ENCODE data around the gene SLC49A3. TPM values are rescaled to one million over a fixed set of nuclear protein-coding genes. Genes with fewer than 3 reads are reported as not detected.

The SLC49A3 gene
- total and polyA plus RNA-seq, 2 of the 13 experiments (the other 11 are each of a cell fraction or from before 2014, with no cell fraction given): 0.07 to 0.17 TPM

DNA sequence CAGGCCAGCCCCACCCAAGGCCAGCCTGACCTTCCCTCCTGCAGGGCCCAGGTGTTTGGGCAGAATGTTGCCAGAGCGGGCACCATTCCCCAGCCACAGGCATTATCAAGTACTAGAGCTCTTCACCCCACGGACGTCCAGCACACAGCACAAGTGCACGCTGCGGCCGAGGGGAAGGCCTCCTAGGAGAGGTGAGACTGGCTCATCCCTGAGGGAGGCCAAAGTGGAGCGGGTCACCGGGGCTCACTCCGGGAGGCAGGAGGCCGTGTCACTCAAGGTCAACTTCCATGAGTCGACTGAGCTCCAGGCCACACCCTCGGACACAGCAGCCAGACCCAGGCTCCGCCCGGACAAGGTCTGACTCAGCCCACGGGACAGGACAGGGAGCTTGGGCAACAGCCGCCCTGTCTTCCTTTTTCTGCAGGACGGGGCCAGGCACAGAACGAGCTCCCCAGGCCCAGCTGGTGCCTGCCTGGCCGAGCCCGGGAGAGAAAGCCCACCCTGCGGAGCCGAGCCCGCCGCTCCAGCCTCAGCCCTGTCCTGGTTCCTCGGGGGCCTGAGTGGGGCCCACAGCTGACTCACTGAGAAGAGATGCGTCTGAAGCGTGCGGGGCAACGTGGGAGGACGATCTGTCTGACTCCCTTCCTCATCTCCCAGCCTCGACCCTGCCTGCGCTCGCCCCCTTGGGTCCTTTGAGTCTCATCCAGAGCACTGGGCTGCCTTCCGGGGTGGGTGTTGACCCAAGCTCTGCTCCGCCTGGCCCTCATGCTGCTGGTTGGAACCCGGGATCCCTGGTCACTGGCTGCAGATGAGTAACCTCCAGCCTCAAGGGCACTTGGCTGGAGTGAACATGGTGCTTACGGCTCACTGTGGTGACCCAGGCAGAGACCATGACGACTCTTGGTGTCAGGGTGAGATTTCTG lies 1.6 kb downstream of the SLC49A3 start (continued):
- TF ChIP-seq SOX6 (IDR thresholded peaks at IDR 0.05) (no peak), SOX6 (CRISPR knock-in tag; IDR thresholded peaks at IDR 0.05) (peak; percentile 58; the same call in 1 of the 2 replicates), ESRRA (CRISPR knock-in tag; IDR thresholded peaks at IDR 0.05; ENCODE audit: low read depth) (peak; percentile 79), POLR2AphosphoS5 (IDR thresholded peaks at IDR 0.05; ENCODE audit: low read depth, low read length) (peak; percentile 50; the same call in 1 of the 2 replicates), BRCA1 (CRISPR knock-in tag; IDR thresholded peaks at IDR 0.05) (0 out of 2 replicates have a peak, but pooled peaks have one; percentile 39), YEATS4 (CRISPR knock-in tag; IDR thresholded peaks at IDR 0.05; ENCODE audit: borderline replicate concordance) (peak; percentile 60; the same call in 1 of the 2 replicates), DNMT3B (CRISPR knock-in tag; conservative IDR thresholded peaks at IDR 0.05) (peak; percentile 85; the same call in 1 of the 2 replicates), ZBTB42 (CRISPR knock-in tag; IDR thresholded peaks at IDR 0.05) (0 out of 2 replicates have a peak, but pooled peaks have one; percentile 35), ZNF383 (CRISPR knock-in tag; IDR thresholded peaks at IDR 0.05; ENCODE audit: borderline replicate concordance) (no peak), ZNF136 (CRISPR knock-in tag; IDR thresholded peaks at IDR 0.05; ENCODE audit: low read depth) (no peak), XRCC5 (optimal IDR thresholded peaks at IDR 0.05; ENCODE audit: low read length) (peak; percentile 37), ZSCAN20 (CRISPR knock-in tag; IDR thresholded peaks at IDR 0.05; ENCODE audit: borderline replicate concordance) (peak; percentile 64; the same call in 1 of the 2 replicates)
- TF ChIP-seq, protein P1, sequence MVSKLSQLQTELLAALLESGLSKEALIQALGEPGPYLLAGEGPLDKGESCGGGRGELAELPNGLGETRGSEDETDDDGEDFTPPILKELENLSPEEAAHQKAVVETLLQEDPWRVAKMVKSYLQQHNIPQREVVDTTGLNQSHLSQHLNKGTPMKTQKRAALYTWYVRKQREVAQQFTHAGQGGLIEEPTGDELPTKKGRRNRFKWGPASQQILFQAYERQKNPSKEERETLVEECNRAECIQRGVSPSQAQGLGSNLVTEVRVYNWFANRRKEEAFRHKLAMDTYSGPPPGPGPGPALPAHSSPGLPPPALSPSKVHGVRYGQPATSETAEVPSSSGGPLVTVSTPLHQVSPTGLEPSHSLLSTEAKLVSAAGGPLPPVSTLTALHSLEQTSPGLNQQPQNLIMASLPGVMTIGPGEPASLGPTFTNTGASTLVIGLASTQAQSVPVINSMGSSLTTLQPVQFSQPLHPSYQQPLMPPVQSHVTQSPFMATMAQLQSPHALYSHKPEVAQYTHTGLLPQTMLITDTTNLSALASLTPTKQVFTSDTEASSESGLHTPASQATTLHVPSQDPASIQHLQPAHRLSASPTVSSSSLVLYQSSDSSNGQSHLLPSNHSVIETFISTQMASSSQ (IDR thresholded peaks at IDR 0.05; ENCODE audit: low read depth): 0 out of 2 replicates have a peak, but pooled peaks have one; percentile 13
- TF ChIP-seq, protein P1 (CRISPR knock-in tag; IDR thresholded peaks at IDR 0.05; ENCODE audit: borderline replicate concordance): 0 out of 2 replicates have a peak, but pooled peaks have one; percentile 15
- TF ChIP-seq, protein P2, sequence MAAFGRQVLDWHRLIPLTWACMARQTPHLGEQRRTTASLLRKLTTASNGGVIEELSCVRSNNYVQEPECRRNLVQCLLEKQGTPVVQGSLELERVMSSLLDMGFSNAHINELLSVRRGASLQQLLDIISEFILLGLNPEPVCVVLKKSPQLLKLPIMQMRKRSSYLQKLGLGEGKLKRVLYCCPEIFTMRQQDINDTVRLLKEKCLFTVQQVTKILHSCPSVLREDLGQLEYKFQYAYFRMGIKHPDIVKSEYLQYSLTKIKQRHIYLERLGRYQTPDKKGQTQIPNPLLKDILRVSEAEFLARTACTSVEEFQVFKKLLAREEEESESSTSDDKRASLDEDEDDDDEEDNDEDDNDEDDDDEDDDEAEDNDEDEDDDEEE (CRISPR knock-in tag; IDR thresholded peaks at IDR 0.05): 0 out of 2 replicates have a peak, but pooled peaks have one; percentile 45
- TF ChIP-seq, protein P3, sequence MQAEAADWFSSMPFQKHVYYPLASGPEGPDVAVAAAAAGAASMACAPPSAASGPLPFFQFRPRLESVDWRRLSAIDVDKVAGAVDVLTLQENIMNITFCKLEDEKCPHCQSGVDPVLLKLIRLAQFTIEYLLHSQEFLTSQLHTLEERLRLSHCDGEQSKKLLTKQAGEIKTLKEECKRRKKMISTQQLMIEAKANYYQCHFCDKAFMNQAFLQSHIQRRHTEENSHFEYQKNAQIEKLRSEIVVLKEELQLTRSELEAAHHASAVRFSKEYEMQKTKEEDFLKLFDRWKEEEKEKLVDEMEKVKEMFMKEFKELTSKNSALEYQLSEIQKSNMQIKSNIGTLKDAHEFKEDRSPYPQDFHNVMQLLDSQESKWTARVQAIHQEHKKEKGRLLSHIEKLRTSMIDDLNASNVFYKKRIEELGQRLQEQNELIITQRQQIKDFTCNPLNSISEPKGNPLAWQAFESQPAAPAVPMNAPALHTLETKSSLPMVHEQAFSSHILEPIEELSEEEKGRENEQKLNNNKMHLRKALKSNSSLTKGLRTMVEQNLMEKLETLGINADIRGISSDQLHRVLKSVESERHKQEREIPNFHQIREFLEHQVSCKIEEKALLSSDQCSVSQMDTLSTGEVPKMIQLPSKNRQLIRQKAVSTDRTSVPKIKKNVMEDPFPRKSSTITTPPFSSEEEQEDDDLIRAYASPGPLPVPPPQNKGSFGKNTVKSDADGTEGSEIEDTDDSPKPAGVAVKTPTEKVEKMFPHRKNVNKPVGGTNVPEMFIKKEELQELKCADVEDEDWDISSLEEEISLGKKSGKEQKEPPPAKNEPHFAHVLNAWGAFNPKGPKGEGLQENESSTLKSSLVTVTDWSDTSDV (CRISPR knock-in tag; IDR thresholded peaks at IDR 0.05): no peak
- TF ChIP-seq, protein P4, sequence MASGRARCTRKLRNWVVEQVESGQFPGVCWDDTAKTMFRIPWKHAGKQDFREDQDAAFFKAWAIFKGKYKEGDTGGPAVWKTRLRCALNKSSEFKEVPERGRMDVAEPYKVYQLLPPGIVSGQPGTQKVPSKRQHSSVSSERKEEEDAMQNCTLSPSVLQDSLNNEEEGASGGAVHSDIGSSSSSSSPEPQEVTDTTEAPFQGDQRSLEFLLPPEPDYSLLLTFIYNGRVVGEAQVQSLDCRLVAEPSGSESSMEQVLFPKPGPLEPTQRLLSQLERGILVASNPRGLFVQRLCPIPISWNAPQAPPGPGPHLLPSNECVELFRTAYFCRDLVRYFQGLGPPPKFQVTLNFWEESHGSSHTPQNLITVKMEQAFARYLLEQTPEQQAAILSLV (CRISPR knock-in tag; IDR thresholded peaks at IDR 0.05; ENCODE audit: borderline replicate concordance): no peak; the same call in 1 of the 2 replicates
